Fibroblast of the aortic adventitia (primary cell): Measurements from ENCODE around the gene MED16. TPM values are rescaled to one million over a fixed set of nuclear protein-coding genes. Genes with fewer than 3 reads are reported as not detected.

Experiments used
- DNase-seq: peaks from one replicate; pipeline ENCODE4 v3.0.0-alpha.2; 2010; ENCODE audit warnings: low read depth
- H3K4me3 ChIP-seq: 2 replicates; pipeline ENCODE4 v1.5.1; 2011; ENCODE audit warnings: low read depth, mild to moderate bottlenecking, control low read depth, low read length, moderate library complexity
- CTCF ChIP-seq: IDR thresholded peaks from 2 replicates; pipeline ENCODE4 v1.5.1; 2011; ENCODE audit warnings: mild to moderate bottlenecking, low read length, control low read depth, inconsistent platforms; ENCODE audit not compliant: insufficient read depth
- total RNA-seq: library from RNA; depleted of rRNA; stranded (reverse); fragments of >200 nt; gene quantifications from 2 replicates; pipeline ENCODE4 v1.2.3, GENCODE V29; 2012; ENCODE audit warnings: low replicate concordance

MED16 gene
- total RNA-seq, 1 donor = 24.5 TPM

GRCh38 chr19:873561-874041 lies 19.4 kb downstream of the MED16 start:
- no peak for TF ChIP-seq CTCF
- H3K4me3 ChIP-seq = no peak overlapping the region
- no peak for DNase-seq

GRCh38 chr19:873084-873483 lies 19.9 kb downstream of the MED16 start:
- no peak for DNase-seq

GRCh38 chr19:872266-872951 lies 20.6 kb downstream of the MED16 start:
- TF ChIP-seq CTCF = no peak
- no peak overlapping the region for H3K4me3 ChIP-seq
- DNase-seq = peak; percentile 67

More at GRCh38 chr19:873084-873483, 19.9 kb downstream of the MED16 start:
- no peak overlapping the region for H3K4me3 ChIP-seq
- no peak for TF ChIP-seq CTCF

DNA sequence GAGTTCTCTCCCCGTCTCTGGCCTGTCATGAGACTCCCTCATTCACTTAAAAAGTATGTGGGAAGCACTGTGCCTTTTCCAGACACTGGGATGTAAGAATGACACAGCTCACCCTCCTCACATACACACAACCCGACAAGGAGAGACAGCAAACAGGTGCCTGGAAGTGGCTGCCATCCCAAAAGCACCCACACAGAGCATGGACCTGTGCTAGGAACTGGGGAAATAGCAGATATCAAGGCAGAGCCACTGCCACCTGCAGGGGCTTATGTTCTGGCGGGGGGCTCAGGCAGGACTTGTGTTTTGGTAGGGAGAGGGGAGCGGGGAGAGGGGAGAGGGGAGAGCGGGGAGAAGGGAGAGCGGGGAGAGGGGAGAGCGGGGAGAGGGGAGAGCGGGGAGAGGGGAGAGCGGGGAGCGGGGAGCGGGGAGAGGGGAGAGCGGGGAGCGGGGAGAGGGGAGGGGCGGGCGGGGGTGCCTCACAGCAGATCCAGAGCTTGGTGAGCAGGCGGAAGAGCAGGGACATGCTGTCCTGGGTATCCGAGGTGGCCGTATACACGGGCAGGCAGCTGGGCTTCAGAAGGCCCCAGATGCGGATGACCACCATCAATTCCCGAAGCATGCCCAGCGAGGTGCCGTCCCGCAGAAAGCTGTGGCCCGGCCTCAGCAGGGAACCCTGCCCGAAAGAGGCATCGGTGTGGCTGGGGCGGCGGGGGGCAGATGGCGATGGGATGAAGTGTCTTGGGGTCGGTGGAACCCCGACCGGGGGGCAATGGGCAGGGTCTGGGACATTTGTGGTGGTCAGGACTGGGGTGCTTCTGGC lies 21.3 kb downstream of the MED16 start:
- H3K4me3 ChIP-seq = no peak overlapping the region
- TF ChIP-seq CTCF = no peak
- no peak for DNase-seq

DNA sequence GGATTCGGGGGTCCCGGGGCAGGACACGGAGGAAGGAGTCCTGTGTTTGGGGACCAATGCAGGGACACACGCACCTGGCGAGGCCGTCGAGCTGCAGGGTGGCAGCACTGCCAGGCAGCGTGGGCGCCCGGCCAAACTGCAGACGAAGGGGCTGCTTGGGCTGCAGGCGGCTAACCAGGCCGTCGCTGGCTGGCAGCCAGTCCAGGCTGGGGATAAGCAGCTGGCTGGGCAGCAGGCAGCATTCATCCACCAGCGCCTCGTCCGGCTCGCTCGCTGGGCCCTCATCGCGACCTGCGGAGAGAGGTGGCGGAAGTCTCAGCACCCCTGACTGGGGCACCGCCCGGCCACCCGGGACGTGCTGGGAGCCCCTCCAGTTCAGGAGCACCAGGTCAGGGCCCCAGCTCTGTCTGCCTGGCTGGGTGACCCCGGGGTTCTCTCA lies 22.0 kb downstream of the MED16 start:
- TF ChIP-seq CTCF = no peak
- no peak overlapping the region for H3K4me3 ChIP-seq
- no peak for DNase-seq

- DNase-seq = no peak
- TF ChIP-seq CTCF = no peak
- no peak overlapping the region for H3K4me3 ChIP-seq
These were observed 22.7 kb downstream of the MED16 start for GRCh38 chr19:870314-870713.
